T-helper 9 cell (primary cell): ENCODE data around the gene FTH1.
"Not testable (repeated sequence)": the region's sequence is repeated elsewhere in the genome, so short reads cannot be mapped to it uniquely, and the experiment has no call there.

ENCODE experiments used
- DNase-seq: peaks from one replicate; pipeline ENCODE4 v3.0.0-alpha.2; 2020

FTH1 gene

GRCh38 chr11:61963282-61964057 is 4.0 kb downstream of the FTH1 start:
- DNase-seq = no peak

GRCh38 chr11:61963016-61963281 is 4.5 kb downstream of the FTH1 start:
- no peak for DNase-seq

GRCh38 chr11:61962213-61963015 is 5.0 kb downstream of the FTH1 start:
- DNase-seq = no peak

- no peak for DNase-seq
Measured at GRCh38 chr11:61961570-61962212, 5.7 kb downstream of the FTH1 start.

GRCh38 chr11:61960532-61960931 is 6.9 kb downstream of the FTH1 start:
- DNase-seq = no peak

- no peak for DNase-seq
Measured at GRCh38 chr11:61959678-61960077, 7.8 kb downstream of the FTH1 start.

GRCh38 chr11:61959114-61959513 is 8.3 kb downstream of the FTH1 start:
- DNase-seq = no peak

- no peak for DNase-seq
Measured at GRCh38 chr11:61958590-61958989, 8.8 kb downstream of the FTH1 start.

GRCh38 chr11:61957021-61957770 is 10.2 kb downstream of the FTH1 start:
- no peak for DNase-seq

- no peak for DNase-seq
Measured at GRCh38 chr11:61956191-61957020, 11.0 kb downstream of the FTH1 start.

GRCh38 chr11:61955422-61956135 is 11.9 kb downstream of the FTH1 start:
- DNase-seq = peak; percentile 19

GRCh38 chr11:61954851-61955421 is 12.5 kb downstream of the FTH1 start:
- no peak for DNase-seq

GRCh38 chr11:61954106-61954850 is 13.2 kb downstream of the FTH1 start:
- DNase-seq = no peak

GRCh38 chr11:61953632-61954031 is 13.8 kb downstream of the FTH1 start:
- DNase-seq = not testable (repeated sequence)

GRCh38 chr11:61952882-61953281 is 14.6 kb downstream of the FTH1 start:
- no peak for DNase-seq

GRCh38 chr11:61951484-61952135 is 15.8 kb downstream of the FTH1 start:
- DNase-seq = no peak

- DNase-seq = no peak
Measured at GRCh38 chr11:61950035-61950547, 17.3 kb downstream of the FTH1 start, which contains the start of gene BEST1. BEST1 (plus strand) TSS chr11:61950351; CDS start chr11:61951807, 1,456 bp downstream.

GRCh38 chr11:61949169-61950034 is 18.0 kb downstream of the FTH1 start:
- DNase-seq = no peak
